ENCODE data around the gene MGRN1.

GRCh38 chr16:4728676-4729075, 104.0 kb downstream of the MGRN1 start:
- TF ChIP-seq POLR2A (IDR thresholded peaks at IDR 0.05): no peak
- TF ChIP-seq, protein P1, sequence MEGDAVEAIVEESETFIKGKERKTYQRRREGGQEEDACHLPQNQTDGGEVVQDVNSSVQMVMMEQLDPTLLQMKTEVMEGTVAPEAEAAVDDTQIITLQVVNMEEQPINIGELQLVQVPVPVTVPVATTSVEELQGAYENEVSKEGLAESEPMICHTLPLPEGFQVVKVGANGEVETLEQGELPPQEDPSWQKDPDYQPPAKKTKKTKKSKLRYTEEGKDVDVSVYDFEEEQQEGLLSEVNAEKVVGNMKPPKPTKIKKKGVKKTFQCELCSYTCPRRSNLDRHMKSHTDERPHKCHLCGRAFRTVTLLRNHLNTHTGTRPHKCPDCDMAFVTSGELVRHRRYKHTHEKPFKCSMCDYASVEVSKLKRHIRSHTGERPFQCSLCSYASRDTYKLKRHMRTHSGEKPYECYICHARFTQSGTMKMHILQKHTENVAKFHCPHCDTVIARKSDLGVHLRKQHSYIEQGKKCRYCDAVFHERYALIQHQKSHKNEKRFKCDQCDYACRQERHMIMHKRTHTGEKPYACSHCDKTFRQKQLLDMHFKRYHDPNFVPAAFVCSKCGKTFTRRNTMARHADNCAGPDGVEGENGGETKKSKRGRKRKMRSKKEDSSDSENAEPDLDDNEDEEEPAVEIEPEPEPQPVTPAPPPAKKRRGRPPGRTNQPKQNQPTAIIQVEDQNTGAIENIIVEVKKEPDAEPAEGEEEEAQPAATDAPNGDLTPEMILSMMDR (IDR thresholded peaks at IDR 0.05): no peak
